H9 (cell line): ENCODE data around the gene FCSK. TPM values are rescaled to one million over a fixed set of nuclear protein-coding genes. Genes with fewer than 3 reads are reported as not detected.

ENCODE experiments used
- DNase-seq: peaks from one replicate; pipeline ENCODE4 v3.0.0-alpha.2; 2017
- H2AFZ ChIP-seq: one replicate; pipeline ENCODE4 v1.6.1; 2013; ENCODE audit warnings: mild to moderate bottlenecking, low read length, control low read depth, moderate library complexity
- H2AK5ac ChIP-seq: 2 replicates; pipeline ENCODE4 v1.6.1; 2013; ENCODE audit warnings: low read length, control low read depth, mixed read lengths; ENCODE audit not compliant: insufficient read length
- H2BK120ac ChIP-seq: one replicate; pipeline ENCODE4 v1.6.1; 2013; ENCODE audit warnings: low read depth, mild to moderate bottlenecking, low read length, control low read depth, inconsistent platforms; ENCODE audit not compliant: poor library complexity, severe bottlenecking
- H2BK12ac ChIP-seq: 2 replicates; pipeline ENCODE4 v1.6.1; 2013; ENCODE audit warnings: low read length, control low read depth, mixed read lengths, low read depth; ENCODE audit not compliant: insufficient read length
- H2BK15ac ChIP-seq: 2 replicates; pipeline ENCODE4 v1.6.1; 2013; ENCODE audit warnings: low read depth, low read length, control low read depth
- H2BK20ac ChIP-seq: one replicate; pipeline ENCODE4 v1.6.1; 2013; ENCODE audit warnings: low read depth, mild to moderate bottlenecking, low read length, control low read depth, inconsistent platforms; ENCODE audit not compliant: poor library complexity, severe bottlenecking
- H2BK5ac ChIP-seq: 2 replicates; pipeline ENCODE4 v1.6.1; 2013; ENCODE audit warnings: low read length, control low read depth, mixed read lengths; ENCODE audit not compliant: insufficient read length
- H3K14ac ChIP-seq: 2 replicates; pipeline ENCODE4 v1.6.1; 2013; ENCODE audit warnings: low read length, control low read depth; ENCODE audit not compliant: insufficient read depth
- H3K18ac ChIP-seq: 2 replicates; pipeline ENCODE4 v1.6.1; 2013; ENCODE audit warnings: low read depth, mild to moderate bottlenecking, mixed read lengths, low read length, control low read depth; ENCODE audit not compliant: insufficient read length
- H3K23ac ChIP-seq: 2 replicates; pipeline ENCODE4 v1.6.1; 2013; ENCODE audit warnings: low read length, control low read depth, mixed read lengths, low read depth; ENCODE audit not compliant: insufficient read length
- H3K23me2 ChIP-seq: 2 replicates; pipeline ENCODE4 v1.6.1; 2013; ENCODE audit warnings: low read depth, mild to moderate bottlenecking, mixed read lengths, low read length, control low read depth; ENCODE audit not compliant: insufficient read length, poor library complexity, severe bottlenecking
- H3K27ac ChIP-seq: 2 replicates; pipeline ENCODE4 v1.5.1; 2013; ENCODE audit warnings: low read length, control low read depth, mixed read lengths, low read depth; ENCODE audit not compliant: insufficient read length
- H3K27me3 ChIP-seq: 2 replicates; pipeline ENCODE4 v1.6.1; 2013; ENCODE audit warnings: low read length, control low read depth, inconsistent platforms; ENCODE audit not compliant: insufficient read depth
- H3K4ac ChIP-seq: 2 replicates; pipeline ENCODE4 v1.6.1; 2013; ENCODE audit warnings: low read depth, mild to moderate bottlenecking, control low read depth, inconsistent platforms, low read length, moderate library complexity
- H3K4me1 ChIP-seq: 2 replicates; pipeline ENCODE4 v1.6.1; 2013; ENCODE audit warnings: low read length, control low read depth, inconsistent platforms; ENCODE audit not compliant: insufficient read depth
- H3K4me2 ChIP-seq: 2 replicates; pipeline ENCODE4 v1.6.1; 2013; ENCODE audit warnings: low read length, control low read depth, mixed read lengths; ENCODE audit not compliant: insufficient read length, insufficient read depth
- H3K56ac ChIP-seq: 2 replicates; pipeline ENCODE4 v1.6.1; 2013; ENCODE audit warnings: low read depth, mild to moderate bottlenecking, mixed read lengths, low read length, control low read depth; ENCODE audit not compliant: insufficient read length
- H3K79me1 ChIP-seq: 2 replicates; pipeline ENCODE4 v1.6.1; 2013; ENCODE audit warnings: low read depth, mild to moderate bottlenecking, moderate library complexity, low read length, control low read depth, inconsistent platforms; ENCODE audit not compliant: insufficient read depth, poor library complexity, severe bottlenecking
- H3K79me2 ChIP-seq: 2 replicates; pipeline ENCODE4 v1.6.1; 2013; ENCODE audit warnings: low read length, control low read depth, inconsistent platforms; ENCODE audit not compliant: insufficient read depth
- H3K9ac ChIP-seq: 2 replicates; pipeline ENCODE4 v1.6.1; 2013; ENCODE audit warnings: low read length, control low read depth, mixed read lengths; ENCODE audit not compliant: insufficient read length; ENCODE audit errors: extremely low read depth
- H3K9me3 ChIP-seq: one replicate; pipeline ENCODE4 v1.6.1; 2013; ENCODE audit warnings: low read depth, low read length, inconsistent platforms; ENCODE audit not compliant: control insufficient read depth
- H3T11ph ChIP-seq: one replicate; pipeline ENCODE4 v1.6.1; 2013; ENCODE audit warnings: mild to moderate bottlenecking, low read length, control low read depth, inconsistent platforms
- H4K20me1 ChIP-seq: one replicate; pipeline ENCODE4 v1.6.1; 2013; ENCODE audit not compliant: control insufficient read depth, insufficient read length, insufficient read depth
- H4K5ac ChIP-seq: 2 replicates; pipeline ENCODE4 v1.6.1; 2013; ENCODE audit warnings: low read depth, mild to moderate bottlenecking, mixed read lengths, low read length, control low read depth; ENCODE audit not compliant: insufficient read length
- H4K8ac ChIP-seq: replicated peaks from 2 replicates; pipeline ENCODE4 v1.6.1; 2013; ENCODE audit warnings: low read length, control low read depth, mixed read lengths, low read depth; ENCODE audit not compliant: insufficient read length
- H4K91ac ChIP-seq: 2 replicates; pipeline ENCODE4 v1.6.1; 2013; ENCODE audit warnings: low read depth, mild to moderate bottlenecking, moderate library complexity, mixed read lengths, low read length, control low read depth; ENCODE audit not compliant: insufficient read length
- H3K27ac Mint-ChIP-seq, 3 experiments: 2 replicates in 2 of 3; 3 replicates in 1 of 3; pipeline ENCODE4 v1.8.0; 2020 to 2021; ENCODE audit warnings: mixed read lengths in 3 of 3, mild to moderate bottlenecking in 1 of 3, moderate library complexity in 1 of 3
- H3K27me3 Mint-ChIP-seq: 2 replicates; pipeline ENCODE4 v1.8.0; 2021; ENCODE audit warnings: low read depth, mild to moderate bottlenecking, moderate library complexity, mixed read lengths
- H3K36me3 Mint-ChIP-seq, 3 experiments: 2 replicates in 2 of 3; 3 replicates in 1 of 3; pipeline ENCODE4 v1.8.0; 2020 to 2021; ENCODE audit warnings: low read depth in 3 of 3, mixed read lengths in 3 of 3; ENCODE audit not compliant: insufficient read depth in 1 of 3
- H3K4me1 Mint-ChIP-seq, 2 experiments: 2 replicates each; pipeline ENCODE4 v1.8.0; 2020; ENCODE audit warnings: mixed read lengths in 2 of 2
- H3K4me3 Mint-ChIP-seq, 2 experiments: 2 replicates in 1 of 2; 3 replicates in 1 of 2; pipeline ENCODE4 v1.8.0; 2020 to 2021; ENCODE audit warnings: mild to moderate bottlenecking in 2 of 2, mixed read lengths in 2 of 2, moderate library complexity in 1 of 2
- H3K9me3 Mint-ChIP-seq, 2 experiments: 2 replicates in 1 of 2; 3 replicates in 1 of 2; pipeline ENCODE4 v1.8.0; 2020; ENCODE audit warnings: mild to moderate bottlenecking in 2 of 2, mixed read lengths in 2 of 2, moderate library complexity in 1 of 2
- WGBS: extraction: QIAGEN DNeasy Blood & Tissue Kit; methylation state at CpG from one replicate; pipeline ENCODE4 v1.1.7; 2013; ENCODE audit warnings: missing lambda C conversion rate, low lambda C conversion rate, mixed read lengths; ENCODE audit not compliant: insufficient read length; ENCODE audit errors: extremely low coverage; 5-methylcytosine and 5-hydroxymethylcytosine counted together
- total RNA-seq: library from RNA; stranded (reverse); gene quantifications from 2 replicates; pipeline ENCODE4 v1.2.1, GENCODE V29; 2021
- TF ChIP-seq, protein P1 (sequence below): fragments of 200-600 bp; sonication (generic); conservative IDR thresholded peaks from 3 replicates; pipeline ENCODE4 v1.8.0; 2021; ENCODE audit warnings: antibody characterized with exemption, mild to moderate bottlenecking

The FCSK gene
- total RNA-seq, 1 experiment from 2014 or later: 6.5 TPM

DNA sequence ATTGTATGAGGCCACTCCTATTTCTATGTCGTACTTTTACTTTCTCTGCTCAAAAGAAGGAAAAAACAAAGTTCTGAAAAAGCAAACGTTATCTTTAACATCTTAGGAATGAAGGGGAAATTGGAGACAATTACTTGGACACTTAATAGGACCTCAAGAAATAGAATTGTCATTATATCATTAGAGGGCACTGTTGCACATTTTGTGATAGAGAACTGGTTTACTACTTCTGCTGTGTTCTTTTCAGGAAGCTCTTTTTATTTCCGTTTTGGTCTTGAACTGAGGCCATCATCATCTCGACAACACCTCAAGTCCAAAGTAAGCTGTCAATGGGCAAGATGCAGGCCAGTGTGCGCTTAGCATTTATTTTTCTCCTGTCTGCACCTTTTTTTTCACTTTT, 54.4 kb downstream of the FCSK start:
- no peaks in the 10 kb centered on the region for H3K27me3 ChIP-seq
- H3K9me3 Mint-ChIP-seq: no peaks in the 10 kb centered on the region
- no peak overlapping the region for H2BK12ac ChIP-seq
- no peak overlapping the region for H3K56ac ChIP-seq
- H2BK15ac ChIP-seq: no peak overlapping the region
- TF ChIP-seq, protein P1, sequence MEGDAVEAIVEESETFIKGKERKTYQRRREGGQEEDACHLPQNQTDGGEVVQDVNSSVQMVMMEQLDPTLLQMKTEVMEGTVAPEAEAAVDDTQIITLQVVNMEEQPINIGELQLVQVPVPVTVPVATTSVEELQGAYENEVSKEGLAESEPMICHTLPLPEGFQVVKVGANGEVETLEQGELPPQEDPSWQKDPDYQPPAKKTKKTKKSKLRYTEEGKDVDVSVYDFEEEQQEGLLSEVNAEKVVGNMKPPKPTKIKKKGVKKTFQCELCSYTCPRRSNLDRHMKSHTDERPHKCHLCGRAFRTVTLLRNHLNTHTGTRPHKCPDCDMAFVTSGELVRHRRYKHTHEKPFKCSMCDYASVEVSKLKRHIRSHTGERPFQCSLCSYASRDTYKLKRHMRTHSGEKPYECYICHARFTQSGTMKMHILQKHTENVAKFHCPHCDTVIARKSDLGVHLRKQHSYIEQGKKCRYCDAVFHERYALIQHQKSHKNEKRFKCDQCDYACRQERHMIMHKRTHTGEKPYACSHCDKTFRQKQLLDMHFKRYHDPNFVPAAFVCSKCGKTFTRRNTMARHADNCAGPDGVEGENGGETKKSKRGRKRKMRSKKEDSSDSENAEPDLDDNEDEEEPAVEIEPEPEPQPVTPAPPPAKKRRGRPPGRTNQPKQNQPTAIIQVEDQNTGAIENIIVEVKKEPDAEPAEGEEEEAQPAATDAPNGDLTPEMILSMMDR: peak; percentile 24; the same call in 2 of the 3 replicates
- no peaks in the 10 kb centered on the region for H3K4me1 Mint-ChIP-seq
- H2AK5ac ChIP-seq: no peak overlapping the region
- no peaks in the 10 kb centered on the region for H3K4me1 ChIP-seq
- no peak overlapping the region for H3K18ac ChIP-seq
- no peak overlapping the region for H3K27ac ChIP-seq
- no peaks in the 10 kb centered on the region for H3K9me3 ChIP-seq
- H2AFZ ChIP-seq: no peak overlapping the region
- no peak overlapping the region for H3K9ac ChIP-seq
- H2BK5ac ChIP-seq: no peak overlapping the region
- H3K23me2 ChIP-seq: no peaks in the 10 kb centered on the region
- H3K36me3 Mint-ChIP-seq: peaks cover 13 to 57% (median 50%) of the 10 kb centered on the region in 3 experiments
- H2BK20ac ChIP-seq: no peak overlapping the region
- H3K79me2 ChIP-seq: no peaks in the 10 kb centered on the region
- H4K91ac ChIP-seq: no peak overlapping the region
- no peak for DNase-seq
- no peak overlapping the region for H3T11ph ChIP-seq
- no peak overlapping the region for H3K4ac ChIP-seq
- no peak overlapping the region for H4K8ac ChIP-seq
- no peaks in the 10 kb centered on the region for H3K79me1 ChIP-seq
- no peak overlapping the region for H3K14ac ChIP-seq
- no peak overlapping the region for H3K4me2 ChIP-seq
- no peaks in the 10 kb centered on the region for H3K27me3 Mint-ChIP-seq
- no CpG with 5 or more reads among the region's 5 CpGs for WGBS
- H4K5ac ChIP-seq: no peak overlapping the region
- no peak overlapping the region for H3K27ac Mint-ChIP-seq
- no peak overlapping the region for H3K4me3 Mint-ChIP-seq
- no peaks in the 10 kb centered on the region for H4K20me1 ChIP-seq
- no peak overlapping the region for H2BK120ac ChIP-seq
- H3K23ac ChIP-seq: no peak overlapping the region
